ENCODE results near the gene BMPR1A. TPM values are rescaled to one million over a fixed set of nuclear protein-coding genes. Genes with fewer than 3 reads are reported as not detected.

Gene BMPR1A
- total and polyA plus RNA-seq, 9 of the 15 experiments (the other 6 are each of a cell fraction or from before 2014, with no cell fraction given), result 1.6 to 17.5 (median 9.1) TPM

DNA sequence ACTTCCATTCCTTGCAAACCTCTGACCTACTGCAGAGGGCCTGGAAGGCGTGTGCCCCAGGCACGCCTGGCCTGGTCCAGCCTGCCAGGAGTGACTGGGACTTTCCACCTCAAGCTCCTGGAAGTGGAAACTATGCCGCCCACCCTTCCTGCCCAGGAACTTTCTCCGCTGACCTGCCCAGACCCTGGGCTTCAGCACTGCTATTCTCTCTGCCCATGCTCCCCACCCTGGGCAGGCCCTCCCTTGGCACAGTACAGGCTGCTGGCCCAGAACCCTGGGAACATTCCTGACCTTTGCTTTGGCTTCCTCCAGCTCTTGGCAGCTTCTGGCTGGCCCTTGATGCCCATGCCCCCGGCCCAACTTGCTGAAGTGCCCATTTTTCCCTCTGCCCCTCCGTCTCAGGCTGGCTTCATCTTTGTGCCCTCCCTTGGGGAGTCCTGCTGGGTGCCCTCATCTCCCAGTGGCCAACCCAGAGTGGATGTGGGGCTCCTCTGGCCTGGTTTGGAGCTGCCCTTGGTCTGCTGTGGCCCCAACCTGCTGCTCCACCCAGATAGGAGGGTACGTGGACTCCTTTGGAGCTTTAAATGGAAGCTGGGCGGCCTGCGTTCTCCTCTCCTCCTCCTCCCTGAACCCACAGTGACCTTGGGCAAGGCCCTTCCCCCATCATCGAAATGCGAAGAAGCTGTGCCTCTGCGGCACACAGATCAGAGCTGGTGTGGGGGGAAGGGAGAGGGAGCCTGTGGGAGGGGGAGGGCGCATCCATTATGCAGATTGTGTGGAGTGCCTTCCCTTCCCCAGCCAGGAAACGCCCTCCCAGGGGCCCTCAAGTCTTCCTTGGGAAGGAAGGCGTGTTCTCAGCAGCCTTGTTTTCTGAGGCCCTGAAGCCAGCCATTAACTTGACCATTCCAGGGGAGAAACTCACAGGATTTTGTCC, 197.6 kb downstream of the BMPR1A start (continued):
- TF ChIP-seq MED1 (CRISPR knock-in tag; IDR thresholded peaks at IDR 0.05; ENCODE audit: borderline replicate concordance) (no peak), ZNF780A (CRISPR knock-in tag; IDR thresholded peaks at IDR 0.05) (no peak), KDM1A (IDR thresholded peaks at IDR 0.05) (peak; percentile 20 to 73; a peak in 1 of 4 replicates), CBFA2T2 (conservative IDR thresholded peaks at IDR 0.05) (0 out of 2 replicates have a peak, but pooled peaks have one; percentile 23), XRCC5 (IDR thresholded peaks at IDR 0.05; ENCODE audit: low read depth, low read length) (peak; percentile 71), GATA2 (CRISPR knock-in tag; IDR thresholded peaks at IDR 0.05) (no peak), ZNF589 (CRISPR knock-in tag; IDR thresholded peaks at IDR 0.05; ENCODE audit: low read depth) (0 out of 2 replicates have a peak, but pooled peaks have one; percentile 30), CREB1 (IDR thresholded peaks at IDR 0.05) (no peak), CREB1 (CRISPR knock-in tag; IDR thresholded peaks at IDR 0.05) (no peak), POLR2AphosphoS5 (IDR thresholded peaks at IDR 0.05; ENCODE audit: control insufficient read depth, insufficient read depth, low read depth, low read length) (peak; percentile 70; the same call in 1 of the 2 replicates), ZNF707 (CRISPR knock-in tag; conservative IDR thresholded peaks at IDR 0.05) (no peak), HEY1 (CRISPR knock-in tag; IDR thresholded peaks at IDR 0.05; ENCODE audit: borderline replicate concordance) (no peak), KAT2B (IDR thresholded peaks at IDR 0.05; ENCODE audit: low read depth, low read length) (no peak), ZNF232 (CRISPR knock-in tag; IDR thresholded peaks at IDR 0.05) (no peak), RCOR1 (IDR thresholded peaks at IDR 0.05; ENCODE audit: borderline replicate concordance in 1 of 2, low read depth in 2 of 2, low read length in 2 of 2) (peak in 1 of 2 experiments; percentile 7; a peak in 1 of 4 replicates), CBFA2T3 (IDR thresholded peaks at IDR 0.05) (peak; percentile 67), ZEB2 (IDR thresholded peaks at IDR 0.05) (no peak), ZNF175 (CRISPR knock-in tag; IDR thresholded peaks at IDR 0.05; ENCODE audit: low read depth) (no peak; the same call in 1 of the 2 replicates), KLF16 (IDR thresholded peaks at IDR 0.05) (no peak)
- TF ChIP-seq, protein P1, sequence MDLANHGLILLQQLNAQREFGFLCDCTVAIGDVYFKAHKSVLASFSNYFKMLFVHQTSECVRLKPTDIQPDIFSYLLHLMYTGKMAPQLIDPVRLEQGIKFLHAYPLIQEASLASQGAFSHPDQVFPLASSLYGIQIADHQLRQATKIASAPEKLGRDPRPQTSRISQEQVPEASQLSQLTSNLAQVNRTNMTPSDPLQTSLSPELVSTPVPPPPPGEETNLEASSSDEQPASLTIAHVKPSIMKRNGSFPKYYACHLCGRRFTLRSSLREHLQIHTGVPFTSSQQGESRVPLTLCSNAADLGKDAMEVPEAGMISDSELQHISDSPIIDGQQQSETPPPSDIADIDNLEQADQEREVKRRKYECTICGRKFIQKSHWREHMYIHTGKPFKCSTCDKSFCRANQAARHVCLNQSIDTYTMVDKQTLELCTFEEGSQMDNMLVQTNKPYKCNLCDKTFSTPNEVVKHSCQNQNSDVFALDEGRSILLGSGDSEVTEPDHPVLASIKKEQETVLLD (IDR thresholded peaks at IDR 0.05), result peak; percentile 54; the same call in 1 of the 2 replicates
- TF ChIP-seq, protein P2, sequence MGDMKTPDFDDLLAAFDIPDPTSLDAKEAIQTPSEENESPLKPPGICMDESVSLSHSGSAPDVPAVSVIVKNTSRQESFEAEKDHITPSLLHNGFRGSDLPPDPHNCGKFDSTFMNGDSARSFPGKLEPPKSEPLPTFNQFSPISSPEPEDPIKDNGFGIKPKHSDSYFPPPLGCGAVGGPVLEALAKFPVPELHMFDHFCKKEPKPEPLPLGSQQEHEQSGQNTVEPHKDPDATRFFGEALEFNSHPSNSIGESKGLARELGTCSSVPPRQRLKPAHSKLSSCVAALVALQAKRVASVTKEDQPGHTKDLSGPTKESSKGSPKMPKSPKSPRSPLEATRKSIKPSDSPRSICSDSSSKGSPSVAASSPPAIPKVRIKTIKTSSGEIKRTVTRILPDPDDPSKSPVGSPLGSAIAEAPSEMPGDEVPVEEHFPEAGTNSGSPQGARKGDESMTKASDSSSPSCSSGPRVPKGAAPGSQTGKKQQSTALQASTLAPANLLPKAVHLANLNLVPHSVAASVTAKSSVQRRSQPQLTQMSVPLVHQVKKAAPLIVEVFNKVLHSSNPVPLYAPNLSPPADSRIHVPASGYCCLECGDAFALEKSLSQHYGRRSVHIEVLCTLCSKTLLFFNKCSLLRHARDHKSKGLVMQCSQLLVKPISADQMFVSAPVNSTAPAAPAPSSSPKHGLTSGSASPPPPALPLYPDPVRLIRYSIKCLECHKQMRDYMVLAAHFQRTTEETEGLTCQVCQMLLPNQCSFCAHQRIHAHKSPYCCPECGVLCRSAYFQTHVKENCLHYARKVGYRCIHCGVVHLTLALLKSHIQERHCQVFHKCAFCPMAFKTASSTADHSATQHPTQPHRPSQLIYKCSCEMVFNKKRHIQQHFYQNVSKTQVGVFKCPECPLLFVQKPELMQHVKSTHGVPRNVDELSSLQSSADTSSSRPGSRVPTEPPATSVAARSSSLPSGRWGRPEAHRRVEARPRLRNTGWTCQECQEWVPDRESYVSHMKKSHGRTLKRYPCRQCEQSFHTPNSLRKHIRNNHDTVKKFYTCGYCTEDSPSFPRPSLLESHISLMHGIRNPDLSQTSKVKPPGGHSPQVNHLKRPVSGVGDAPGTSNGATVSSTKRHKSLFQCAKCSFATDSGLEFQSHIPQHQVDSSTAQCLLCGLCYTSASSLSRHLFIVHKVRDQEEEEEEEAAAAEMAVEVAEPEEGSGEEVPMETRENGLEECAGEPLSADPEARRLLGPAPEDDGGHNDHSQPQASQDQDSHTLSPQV (IDR thresholded peaks at IDR 0.05), result peak; percentile 55; the same call in 1 of the 2 replicates
- TF ChIP-seq, protein P3, sequence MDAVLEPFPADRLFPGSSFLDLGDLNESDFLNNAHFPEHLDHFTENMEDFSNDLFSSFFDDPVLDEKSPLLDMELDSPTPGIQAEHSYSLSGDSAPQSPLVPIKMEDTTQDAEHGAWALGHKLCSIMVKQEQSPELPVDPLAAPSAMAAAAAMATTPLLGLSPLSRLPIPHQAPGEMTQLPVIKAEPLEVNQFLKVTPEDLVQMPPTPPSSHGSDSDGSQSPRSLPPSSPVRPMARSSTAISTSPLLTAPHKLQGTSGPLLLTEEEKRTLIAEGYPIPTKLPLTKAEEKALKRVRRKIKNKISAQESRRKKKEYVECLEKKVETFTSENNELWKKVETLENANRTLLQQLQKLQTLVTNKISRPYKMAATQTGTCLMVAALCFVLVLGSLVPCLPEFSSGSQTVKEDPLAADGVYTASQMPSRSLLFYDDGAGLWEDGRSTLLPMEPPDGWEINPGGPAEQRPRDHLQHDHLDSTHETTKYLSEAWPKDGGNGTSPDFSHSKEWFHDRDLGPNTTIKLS (IDR thresholded peaks at IDR 0.05; ENCODE audit: borderline replicate concordance, low read depth), result no peak

All from K562 (cell line).